Fibroblast of the conjunctiva (primary cell): ENCODE results near the gene TAS2R40.
"Not testable (repeated sequence)": the region's sequence is repeated elsewhere in the genome, so short reads cannot be mapped to it uniquely, and the experiment has no call there.

ENCODE experiments used
- DNase-seq: peaks from one replicate; pipeline ENCODE4 v3.0.0-alpha.2; 2010; ENCODE audit warnings: low read depth

The TAS2R40 gene

DNA sequence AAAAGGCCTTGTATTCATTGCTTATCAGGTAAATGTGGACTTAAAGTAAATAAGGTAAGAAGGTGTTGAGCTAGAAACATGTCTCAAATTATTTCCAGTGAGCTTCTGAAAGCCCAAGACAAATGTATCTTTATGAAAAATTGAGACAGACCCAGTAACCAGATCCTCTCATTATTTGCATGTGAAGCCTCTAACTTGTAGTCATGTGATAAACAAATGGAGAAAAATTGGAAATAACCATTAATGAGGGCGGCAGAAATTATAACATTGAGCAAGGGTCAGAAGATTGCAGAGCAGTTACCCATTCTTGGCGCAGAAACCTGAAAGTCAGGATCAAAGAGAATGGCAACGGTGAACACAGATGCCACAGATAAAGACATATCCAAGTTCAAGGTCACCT, at the start of gene TAS2R40:
Gene TAS2R40 (plus strand): TSS at position 301 of the 400 bp plus-strand sequence. CDS start 42 bp downstream, at position 343.
- no peak for DNase-seq

DNA sequence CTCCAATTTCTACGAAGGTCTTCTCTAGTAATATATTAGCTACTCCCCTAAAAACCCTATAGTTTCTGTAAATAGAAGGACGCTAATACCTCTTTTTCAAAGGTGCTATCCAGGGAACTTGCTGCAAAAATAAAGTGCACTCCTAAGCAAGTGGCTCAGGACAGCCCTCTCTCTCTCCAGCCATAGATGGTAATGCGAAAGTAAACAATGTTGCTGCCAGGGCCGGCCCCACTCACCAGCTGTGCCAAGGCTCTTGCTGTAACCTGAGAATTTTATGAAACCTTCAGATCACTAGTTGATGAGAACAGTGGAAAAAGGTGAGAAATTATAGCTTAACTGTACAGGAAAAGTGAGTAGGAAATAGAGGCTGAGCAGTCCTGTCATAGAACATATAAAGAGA, 49.5 kb upstream of the TAS2R40 start:
- peak; percentile 5 for DNase-seq

DNA sequence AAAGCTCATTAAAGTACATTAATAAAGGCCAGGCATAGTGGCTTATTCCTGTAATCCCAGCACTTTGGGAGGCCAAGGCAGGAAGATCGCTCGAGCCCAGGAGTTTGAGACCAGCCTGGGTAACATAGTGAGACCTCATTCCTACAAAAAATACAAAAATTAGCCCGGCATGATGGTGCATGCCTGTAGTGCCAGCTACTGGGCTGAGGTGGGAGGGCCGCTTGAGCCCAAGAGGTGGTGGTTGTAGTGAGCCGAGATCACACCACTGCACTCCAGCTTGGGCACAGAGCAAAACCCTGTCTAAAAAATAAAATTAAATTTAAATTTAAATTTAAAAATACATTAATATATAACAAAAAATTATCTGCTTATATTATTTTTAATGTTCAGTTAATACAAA, 45.7 kb upstream of the TAS2R40 start:
- no peak for DNase-seq

DNA sequence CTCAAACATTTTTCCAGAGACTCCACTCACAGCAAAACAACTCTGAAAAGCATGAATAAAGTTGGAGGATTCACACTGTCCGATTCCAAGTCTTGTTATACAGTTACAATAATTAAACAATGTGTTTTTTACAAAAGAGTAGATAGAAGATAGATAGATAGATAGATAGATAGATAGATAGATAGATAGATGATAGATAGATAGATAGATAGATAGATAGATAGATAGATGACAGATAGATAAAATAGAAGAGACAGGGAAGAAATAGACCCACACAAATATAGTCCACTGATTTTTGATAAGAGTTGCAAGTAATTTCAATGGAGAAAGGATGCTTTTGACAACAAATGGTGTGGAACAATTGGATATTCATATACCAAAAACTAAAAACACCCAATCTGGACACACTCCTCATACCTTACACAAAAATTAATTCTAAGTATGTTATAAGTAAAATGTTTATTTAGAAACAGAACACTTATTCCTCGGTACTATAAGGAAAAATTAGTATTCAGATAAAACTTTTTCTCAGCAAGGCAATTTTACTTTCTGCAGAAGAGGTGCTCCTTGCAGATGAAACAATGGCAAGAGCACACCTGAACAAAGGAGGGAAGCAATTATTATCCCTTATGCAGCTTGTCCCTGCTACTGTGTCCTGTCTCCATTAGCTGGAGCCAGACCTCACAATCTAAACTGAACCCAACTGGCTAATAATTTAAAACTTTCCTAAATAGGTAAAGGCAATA, 44.3 kb upstream of the TAS2R40 start:
- DNase-seq: no peak

DNA sequence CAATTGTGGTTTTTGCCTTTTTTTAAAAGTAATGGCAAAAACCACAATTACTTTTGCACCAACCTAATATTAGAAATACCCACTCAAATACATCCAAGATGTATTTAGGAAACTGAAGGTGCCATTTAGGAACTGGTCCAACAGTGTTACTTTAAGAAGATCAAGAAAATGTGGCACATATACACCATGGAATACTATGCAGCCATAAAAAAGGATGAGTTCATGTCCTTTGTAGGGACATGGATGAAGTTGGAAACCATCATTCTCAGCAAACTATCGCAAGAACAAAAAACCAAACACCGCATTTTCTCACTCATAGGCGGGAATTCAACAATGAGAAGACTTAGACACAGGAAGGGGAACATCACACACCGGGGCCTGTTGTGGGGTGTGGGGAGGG, 41.1 kb upstream of the TAS2R40 start:
- DNase-seq: not testable (repeated sequence)

DNA sequence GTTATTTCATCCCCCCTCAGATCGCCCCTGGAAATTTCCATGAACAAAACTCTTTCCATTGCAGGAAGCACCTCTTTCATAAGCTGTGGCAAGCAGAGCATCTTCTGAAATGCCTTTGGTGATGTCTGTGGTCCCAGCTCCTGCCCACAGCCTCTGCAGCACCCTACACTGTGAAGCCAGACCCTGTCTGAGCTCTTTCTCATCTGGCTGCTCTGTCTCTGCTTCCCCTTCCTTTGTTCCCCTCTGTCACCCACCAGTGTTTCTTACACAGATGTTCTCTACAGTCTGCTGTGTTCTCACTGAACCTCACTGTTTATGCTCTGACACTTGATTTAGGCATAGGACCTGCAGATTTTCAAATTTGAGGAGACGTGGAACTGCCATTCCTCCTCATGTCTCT, 40.5 kb upstream of the TAS2R40 start:
- no peak for DNase-seq

DNA sequence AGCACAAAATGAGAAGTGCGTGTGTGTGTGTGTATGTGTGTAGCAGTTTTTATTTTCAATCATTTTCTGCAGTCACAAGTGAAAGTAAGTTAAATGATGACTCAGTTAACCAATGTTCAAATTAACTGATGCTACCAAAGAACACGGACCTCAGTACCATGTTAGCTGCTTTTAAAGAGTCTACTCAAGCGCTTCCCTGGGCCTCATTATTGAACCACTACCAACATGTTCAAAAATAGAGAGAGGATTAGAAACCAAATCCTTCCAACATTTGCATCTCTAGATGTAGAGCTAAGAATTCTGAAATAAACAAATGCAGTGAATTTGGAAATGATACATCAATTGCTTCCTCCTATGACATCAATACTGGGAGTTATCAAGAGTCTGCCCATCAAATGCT, 38.8 kb upstream of the TAS2R40 start, which contains the start of gene TAS2R39:
Gene TAS2R39 (plus strand): TSS at position 396 of the 400 bp plus-strand sequence. CDS start 0 bp downstream, at position 396.
- DNase-seq: no peak

DNA sequence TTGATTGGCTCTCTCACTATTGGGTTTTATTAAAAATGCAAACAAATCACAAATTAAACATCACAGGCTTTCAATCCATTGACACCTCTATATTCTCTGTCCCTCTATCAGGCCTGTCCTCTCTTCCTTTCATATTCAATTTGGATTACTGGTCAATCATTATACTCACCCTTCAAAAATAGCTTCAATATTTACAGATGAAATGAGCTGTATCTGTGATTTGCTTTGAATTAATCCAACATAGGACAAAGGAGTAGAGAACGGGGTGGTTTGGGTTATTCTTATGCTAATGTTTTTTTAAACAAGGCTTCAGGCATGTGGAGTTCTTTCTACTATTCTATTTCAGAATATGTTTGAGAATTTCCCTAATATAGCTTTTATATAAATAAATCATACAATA, 36.3 kb upstream of the TAS2R40 start:
- no peak for DNase-seq

DNA sequence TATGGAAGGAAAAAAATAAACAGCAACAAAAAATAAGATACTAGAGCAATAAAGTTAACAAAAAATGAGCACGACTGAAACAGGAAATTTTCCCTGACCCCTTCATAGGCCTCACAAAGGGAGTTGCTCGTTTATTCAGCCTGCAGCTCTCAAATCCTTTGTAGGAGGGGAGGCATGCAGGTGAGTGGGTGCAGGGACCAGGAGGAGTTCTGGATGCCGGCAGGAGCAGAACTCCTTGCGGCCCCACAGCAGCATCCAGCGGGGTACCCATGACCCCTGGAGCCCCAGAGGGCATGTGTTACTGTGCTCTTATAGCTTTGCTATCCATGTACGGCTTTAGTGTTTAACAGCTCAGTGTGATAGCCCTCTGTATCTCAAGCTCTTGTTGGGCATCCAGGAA, 32.8 kb upstream of the TAS2R40 start:
- DNase-seq: no peak

DNA sequence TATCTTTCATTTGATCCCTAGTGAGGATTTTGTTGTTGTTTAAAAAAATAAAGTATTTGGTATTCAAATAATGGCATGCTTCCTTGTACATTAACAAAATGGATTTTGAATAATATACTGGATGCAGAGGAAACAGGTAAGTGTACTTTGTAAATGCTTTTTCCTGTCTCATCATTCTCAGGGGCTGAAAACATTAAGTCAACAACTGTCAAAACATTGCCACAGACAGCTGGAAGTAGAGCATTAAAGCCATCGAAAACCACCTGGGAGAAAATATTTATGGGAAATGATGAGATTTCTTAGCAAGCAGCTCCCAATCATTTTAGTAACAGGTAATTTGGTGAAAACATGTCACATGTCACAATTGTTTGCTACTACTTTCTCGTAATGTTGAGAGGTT, 28.0 kb upstream of the TAS2R40 start:
- no peak for DNase-seq

DNA sequence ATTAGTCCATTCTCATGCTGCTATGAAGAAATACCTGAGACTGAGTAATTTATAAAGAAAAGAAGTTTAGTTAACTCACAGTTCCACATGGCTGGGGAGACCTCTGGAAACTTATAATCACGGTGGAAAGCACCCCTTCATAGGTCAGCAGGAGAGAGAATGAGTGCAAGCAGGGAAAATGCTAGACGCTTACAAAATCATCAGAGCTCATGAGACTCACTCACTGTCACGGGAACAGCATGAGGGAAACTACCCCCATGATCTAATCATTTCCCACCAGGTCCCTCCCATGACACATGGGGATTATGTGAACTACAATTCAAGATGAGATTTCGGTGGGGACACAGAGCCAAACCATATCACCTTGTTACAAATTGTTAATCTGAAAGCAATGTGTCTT, 22.8 kb upstream of the TAS2R40 start:
- no peak for DNase-seq

DNA sequence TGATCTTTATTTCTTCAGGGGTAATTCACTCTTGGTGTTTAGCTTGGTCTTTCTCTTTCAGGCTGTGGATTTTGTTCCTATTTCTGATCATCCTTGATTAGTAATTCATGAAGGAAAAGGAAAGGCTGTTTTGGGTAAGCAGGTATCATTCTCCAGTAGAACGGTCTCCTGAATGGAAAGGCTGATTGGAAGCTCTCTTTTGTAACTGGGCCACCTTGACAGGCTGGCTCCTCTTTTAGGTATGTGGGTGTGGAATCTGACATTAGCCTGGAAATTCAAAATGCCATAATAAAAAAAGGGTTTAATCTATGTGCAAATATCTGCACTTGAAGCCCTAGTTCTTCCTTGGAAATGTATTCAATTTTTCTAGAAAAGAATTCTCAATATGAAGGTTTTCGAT, 19.7 kb upstream of the TAS2R40 start:
- DNase-seq: no peak

DNA sequence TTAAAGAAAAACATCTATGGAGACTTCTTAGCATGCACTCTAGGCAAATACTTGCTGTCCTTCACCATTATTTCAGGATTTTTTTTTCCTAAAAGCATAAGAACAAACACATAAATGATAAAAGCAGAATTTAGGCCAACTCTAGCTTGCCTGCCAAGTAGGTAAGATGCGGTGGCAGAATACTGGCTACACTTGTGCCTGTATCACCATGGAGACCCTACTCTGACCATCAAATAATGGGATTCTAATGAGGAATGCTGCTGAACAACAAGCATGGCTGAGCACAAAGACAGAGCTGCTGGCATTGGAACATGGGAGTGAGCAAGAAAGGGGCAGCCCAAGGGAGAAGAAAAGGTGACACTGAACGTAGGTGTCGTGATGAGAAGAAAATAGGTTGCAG, 18.5 kb upstream of the TAS2R40 start:
- no peak for DNase-seq

DNA sequence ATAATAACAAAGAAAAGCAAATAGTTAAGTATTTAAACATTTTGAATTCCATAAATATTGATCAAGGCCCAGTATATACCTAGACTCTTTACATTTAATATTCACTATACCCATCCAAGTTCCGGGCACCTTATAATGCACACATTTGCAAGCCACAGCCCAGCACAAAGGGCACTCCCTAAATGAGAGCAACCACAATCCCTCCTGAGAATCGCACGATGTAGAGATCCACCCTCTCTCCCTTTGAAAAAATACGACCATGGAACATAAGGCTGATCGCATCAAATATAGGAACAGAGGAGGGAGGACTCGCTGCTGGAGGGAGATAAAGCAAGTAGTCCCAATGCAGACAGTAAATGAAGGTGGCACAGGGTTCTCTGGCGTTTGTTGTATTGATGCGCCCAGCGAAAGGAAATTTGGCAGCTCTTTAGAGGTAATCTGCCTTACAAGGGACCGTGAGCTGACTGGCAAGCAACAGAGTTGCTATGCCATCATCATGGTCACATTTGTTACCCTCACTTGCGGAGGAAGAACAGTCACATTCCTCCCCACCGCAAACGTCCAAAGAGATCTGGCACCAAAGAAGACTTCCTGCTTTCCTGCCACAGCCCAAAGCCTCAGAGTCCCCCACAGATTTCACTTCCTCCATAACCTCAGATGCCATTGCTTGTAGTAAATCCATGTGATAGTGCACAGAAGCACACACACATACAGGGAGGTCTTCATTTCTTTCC, 16.1 kb upstream of the TAS2R40 start:
- DNase-seq: no peak

DNA sequence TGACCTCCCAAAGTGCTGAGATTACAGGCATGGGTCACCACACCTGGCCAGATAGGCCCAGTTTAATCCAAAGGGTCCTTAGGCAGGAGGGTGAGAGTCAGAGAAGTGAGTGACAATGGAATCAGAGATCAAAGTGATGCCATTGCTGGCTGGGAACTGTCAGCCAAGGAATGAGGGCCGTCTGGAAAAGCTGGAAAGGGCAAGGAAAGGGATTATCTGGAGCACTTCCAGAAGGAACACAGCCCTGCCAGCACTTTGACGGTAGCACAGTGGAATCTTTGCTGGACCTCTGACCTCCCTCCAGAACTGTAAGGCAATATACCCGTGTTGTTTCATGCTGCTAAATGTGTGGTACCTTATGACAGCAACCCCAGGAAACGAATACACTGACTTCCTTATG, 11.3 kb upstream of the TAS2R40 start:
- DNase-seq: no peak

DNA sequence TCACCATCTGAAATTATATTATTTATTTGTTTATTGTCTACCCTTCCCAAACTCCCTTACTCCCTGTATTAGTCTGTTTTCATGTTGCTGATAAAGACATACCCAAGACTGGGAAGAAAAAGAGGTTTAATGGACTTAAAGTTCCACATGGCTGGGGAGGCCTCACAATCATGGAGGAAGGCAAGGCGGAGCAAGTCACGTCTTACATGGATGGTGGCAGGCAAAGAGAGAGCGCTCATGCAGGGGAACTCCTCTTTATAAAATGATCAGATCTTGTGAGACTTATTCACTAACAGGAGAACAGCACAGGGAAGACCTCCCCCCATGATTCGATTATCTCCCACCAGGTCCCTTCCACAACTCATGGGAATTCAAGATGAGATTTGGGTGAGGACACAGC, 8.4 kb upstream of the TAS2R40 start:
- DNase-seq: not testable (repeated sequence)

DNA sequence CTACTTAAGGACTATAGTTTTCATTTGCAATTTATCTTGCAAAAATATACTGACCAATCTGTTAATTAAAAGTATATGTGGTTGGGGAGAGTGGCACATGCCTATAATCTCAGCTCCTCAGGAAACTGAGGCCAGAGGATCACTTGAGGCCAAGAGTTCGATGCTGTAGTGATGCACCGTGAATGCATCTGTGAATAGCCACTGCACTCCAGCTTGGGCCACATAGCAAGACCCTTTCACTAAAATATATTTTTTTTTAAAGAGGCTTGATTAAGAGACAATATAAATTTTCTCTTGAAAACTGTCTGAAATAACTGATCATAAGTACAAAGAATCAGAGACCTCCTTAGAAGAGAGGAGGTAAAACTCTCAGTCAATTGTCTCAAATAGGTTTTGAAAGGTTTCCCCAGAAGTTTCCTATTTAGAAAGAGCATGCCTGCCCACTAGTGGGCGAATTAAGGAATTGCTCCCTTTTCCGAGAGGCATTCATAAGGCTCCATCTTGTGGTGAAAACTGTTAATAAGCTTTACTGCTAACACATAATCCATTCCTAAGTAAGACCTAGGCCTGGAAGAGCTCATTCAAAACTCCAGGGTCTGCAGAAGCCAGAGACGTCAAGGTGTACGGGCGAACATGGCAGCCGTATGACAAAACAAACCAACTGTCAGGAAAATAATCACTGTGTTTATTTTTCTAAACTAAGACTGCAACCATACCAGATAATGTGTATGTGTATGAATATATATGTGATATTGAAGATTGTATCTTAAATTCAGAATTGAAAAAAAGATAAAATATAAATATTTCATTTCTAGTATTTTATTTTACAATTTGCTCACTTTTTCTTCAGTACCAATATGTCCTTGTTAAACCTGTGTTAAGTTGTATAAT, 6.8 kb upstream of the TAS2R40 start:
- peak; percentile 89 for DNase-seq

DNA sequence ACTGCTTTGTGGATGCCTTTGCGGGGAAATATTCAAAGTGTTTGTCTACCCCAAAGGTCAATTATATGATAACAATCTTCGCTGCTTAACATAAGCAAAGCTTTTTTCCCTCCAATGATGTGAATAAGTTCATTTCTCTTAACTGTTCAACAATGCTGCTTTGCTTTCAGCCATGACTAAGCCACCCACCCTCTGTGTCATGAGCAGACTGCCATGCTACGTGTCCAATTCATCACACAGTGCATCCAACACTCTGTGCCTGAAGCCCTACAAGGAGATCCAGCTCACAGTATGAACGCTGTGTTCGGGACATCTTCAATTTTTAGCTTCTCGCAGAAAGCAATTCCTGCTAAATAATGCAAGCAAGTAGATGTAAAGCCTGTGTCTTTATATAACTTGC, 5.7 kb upstream of the TAS2R40 start:
- DNase-seq: no peak

DNA sequence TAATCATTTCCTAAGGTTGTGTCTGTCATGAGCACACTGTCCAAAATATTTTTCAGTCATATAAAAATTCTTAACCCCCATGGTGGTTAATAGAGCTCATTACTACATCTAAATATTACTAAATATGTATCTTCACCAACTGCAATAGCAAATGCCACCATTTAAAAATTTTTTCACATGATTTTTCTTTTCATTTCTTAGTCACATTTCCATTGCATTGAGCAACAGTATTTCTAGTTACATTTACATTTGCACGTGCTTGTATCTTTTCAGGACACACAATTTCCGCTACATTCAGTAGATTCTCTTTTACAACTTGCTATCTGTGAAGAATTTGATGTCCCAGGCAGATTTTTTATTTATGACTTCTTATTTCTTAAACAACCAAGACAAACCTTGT, 5.2 kb upstream of the TAS2R40 start:
- no peak for DNase-seq

DNA sequence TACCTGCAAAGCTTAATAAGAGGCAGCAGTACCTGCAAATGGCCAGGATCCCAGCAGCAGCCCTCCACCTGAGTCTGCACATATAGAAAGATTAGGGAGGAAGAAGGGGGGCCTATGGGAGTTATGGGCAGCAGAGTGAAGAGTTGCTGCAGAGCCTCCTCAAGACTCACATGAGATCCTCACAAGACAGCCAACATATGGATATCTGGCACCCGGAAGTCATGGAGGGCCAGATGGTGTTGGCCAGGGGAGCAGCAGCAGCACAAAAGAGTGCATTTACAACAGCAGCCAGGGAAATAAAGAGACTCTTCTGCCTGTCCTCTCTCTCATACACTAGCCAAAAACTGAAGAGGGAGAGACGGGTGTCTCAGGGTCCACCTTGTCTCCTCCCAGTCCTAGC, 4.0 kb upstream of the TAS2R40 start:
- DNase-seq: no peak

DNA sequence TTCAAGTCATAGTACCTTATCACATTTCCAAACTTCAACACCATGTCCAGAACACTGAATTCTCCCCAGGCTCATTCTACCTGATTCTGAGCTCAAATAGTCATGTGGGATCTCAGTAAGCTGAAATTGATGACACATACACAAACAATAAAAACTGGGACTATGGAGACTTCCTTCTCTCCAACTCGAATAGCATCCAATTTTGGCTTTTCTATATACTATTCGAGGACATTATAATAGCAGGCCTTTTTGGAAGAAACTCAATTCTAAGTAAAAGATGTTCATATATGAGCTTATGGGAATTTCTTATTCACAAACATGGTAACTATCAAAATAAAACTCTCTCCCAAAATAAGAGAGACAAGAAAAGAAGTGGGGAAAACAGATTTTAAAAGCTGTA, 551 bp upstream of the TAS2R40 start:
- no peak for DNase-seq

DNA sequence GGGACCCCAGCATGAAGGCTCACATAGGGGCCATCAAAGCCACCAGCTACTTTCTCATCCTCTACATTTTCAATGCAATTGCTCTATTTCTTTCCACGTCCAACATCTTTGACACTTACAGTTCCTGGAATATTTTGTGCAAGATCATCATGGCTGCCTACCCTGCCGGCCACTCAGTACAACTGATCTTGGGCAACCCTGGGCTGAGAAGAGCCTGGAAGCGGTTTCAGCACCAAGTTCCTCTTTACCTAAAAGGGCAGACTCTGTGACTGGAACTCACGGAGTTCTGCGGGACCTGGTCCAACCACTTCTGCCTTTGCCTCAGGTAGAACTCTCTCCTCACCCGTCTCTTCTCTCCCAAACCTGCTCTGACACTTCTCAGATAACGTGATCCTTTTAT, 945 bp downstream of the TAS2R40 start:
- no peak for DNase-seq

DNA sequence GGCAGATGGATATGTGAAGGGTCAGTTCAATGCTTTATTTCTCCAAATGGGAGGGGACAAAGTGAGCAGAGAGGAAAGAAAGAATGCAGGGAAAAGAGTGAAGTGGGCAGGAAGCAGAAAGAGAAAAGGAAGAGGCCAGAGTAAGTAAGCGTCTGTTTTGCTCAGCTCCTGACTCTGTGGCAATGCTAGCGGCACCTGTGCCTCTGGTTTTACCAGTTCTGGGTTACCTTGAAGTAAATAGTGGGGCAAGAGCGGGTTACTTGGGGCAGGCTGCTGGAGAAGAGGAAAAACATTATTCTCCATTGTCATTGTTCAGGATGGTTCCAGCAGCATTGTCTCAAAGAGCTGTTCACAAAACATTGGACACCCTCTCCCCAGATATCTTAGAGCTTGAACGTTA, 1.9 kb downstream of the TAS2R40 start:
- no peak for DNase-seq
